HTR-8/SVneo (cell line): ENCODE measurements around the gene TEX53.

ENCODE experiments used
- DNase-seq: peaks from one replicate; pipeline ENCODE4 v3.0.0; 2011; ENCODE audit warnings: low spot score, mixed read lengths; ENCODE audit not compliant: insufficient read length
- FAIRE-seq: peaks from 2 replicates; lab custom pipeline; 2011; peaks lifted over from hg19 to GRCh38; lab: Jason Lieb, UNC

The TEX53 gene

DNA sequence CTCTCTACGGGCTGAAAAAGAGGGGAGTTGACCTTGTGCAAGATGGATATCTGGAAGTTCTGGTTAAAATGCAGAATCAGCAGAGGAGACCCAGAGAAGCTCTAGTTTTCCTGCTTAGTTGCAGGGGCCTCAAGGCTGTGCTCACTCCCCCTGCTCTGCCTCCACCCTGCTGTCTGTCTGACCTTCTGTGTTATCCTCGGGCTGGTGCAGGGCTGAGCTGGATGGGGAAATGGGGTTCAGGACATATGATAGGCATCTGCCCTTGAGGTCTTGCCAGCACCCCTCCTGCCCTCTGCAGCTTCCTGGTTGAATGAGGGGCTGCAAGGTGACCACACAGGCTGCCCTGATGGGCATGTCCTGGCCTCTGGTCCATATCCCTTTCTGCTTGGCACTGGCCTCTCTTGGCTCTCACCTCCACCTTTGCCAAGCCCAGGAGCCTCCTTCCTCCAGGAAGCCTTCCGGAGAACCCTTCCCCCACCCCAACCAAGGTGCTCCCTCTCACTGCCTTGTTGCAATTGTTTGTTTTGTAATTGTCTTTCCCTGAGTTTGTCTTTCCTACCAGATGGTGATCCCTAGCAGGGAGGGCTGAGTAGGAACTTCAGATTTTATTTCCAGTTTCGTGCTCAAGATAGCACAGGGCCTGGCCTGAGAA is 45.2 kb downstream of the TEX53 start:
- FAIRE-seq = no peak
- DNase-seq = no peak

DNA sequence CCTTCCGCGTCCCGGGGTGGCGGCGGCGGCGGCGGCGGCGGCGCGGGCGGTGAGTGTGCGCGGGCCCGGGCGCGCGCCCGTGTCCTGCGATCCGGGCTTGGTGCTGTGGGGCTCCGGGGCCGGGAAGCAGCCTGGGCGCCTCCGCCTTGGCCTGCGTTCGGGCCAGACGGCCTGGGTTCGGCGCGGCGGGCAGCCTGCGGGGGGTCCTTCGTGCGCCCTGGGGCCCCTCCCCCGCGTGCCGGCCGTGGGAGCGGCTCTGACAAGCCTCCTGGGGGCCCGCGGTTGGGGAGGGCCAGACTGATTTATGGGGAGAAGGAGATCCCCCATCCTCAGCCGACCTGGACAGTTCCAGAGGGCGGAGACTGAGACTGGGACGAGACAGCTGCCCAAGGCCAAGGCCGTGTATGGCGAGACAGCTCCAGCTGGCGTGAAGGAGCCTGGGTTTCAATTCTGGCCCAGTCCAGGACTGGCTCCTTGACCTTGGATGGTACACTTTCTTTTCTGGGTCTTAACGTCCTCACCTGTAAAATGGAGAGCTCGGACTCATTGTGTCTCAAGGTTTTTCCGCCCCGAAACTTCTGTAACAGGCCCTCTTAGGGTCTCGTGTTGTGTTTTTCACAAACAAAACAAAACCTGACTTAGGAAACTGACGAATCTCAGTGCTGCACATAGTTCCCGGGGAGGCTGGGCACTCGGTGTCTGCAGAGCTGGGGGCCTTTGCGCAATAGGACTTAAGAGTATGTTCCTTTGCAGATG is 45.9 kb downstream of the TEX53 start:
- DNase-seq = peak; percentile 67
- FAIRE-seq = no peak

DNA sequence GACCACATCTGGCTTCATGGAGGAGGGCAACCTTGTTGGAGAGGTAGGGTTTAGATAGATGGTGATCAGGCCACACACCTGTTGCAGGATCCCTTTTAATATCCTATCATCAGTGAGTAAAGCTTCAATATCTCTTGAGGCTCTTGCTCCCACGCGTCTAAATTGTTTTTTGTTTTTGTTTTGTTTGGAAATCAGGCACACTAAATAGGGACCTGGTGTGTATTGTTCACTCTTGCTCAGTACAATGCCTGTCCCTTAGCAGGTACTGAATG is 49.1 kb downstream of the TEX53 start:
- DNase-seq (no peak), FAIRE-seq (no peak)

DNA sequence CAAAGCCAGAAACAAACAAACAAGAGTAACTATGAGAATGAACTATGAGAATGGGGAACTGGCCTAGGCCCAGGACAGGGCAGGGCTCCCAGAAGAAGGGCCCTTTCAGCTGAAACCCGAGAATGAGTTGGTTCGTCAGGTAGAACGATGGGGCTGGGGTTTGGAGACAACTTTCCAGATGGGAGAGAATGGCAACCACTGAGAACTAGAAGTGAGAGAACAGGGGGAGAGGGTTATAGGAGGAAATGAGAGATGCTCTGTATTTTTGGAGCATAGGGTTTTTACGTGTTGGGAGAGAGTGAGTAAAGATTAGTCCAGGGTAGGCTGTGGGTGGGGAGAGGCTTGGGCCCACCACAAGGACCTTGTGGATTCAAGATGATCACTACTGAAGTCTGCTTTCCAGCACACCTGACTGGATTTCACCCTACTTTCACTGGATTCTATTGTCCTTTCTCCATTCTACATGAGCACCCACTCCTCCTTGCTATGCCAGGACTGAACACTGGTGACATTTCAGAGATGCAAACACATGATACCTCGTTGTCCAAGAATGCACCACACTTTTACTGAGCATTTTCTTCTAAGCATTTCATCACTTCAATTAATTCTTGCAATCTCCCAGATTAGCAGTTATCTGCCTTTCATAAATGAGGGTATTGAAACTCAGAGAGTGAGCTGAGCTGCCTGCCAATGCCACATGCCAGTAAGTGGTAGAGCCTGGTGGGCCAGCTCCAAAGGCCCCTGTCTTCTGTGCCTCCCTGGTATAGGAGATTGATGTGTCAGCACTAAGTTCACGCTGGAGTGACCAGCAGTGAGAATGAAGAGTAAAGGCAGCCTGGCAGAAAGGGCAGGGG is 49.7 kb downstream of the TEX53 start:
- FAIRE-seq = no peak
- DNase-seq = no peak

DNA sequence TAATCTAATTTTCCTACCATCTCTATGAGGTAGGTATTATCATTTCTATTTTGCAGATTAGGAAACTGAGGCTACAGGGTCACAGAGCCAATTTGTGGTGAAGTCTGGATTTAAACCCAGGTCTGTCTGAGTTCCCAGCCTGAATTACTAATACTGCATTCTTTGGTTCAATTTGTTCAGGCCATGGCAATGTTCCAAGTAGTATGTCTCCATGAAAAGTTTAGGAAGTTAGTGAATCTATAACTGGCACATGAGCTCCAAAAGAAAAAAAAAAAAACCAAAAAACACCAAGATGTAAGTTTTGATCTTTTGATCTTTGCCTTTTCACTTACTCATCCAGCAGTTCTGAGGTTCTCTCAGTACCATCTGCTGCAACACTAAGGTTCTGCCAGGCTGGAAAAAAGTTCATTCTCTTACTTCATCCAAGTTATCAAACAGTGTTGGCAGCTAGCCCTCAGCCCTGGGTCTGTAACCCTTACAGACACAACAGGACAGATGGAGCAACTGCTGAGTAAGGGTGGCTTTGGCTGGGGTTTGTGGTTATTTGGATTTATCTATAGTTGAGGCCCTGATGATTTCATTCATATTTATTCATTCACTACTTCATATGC is 50.9 kb downstream of the TEX53 start:
- FAIRE-seq (no peak), DNase-seq (no peak)
